Measurements from ENCODE around the gene GATM. TPM values are rescaled to one million over a fixed set of nuclear protein-coding genes. Genes with fewer than 3 reads are reported as not detected.

GATM gene
- total RNA-seq, 1 experiment from 2014 or later: 10.7 TPM

- Histone ChIP-seq H2BK5ac (ENCODE audit: insufficient read length, low read length) (no peak overlapping the region), H3K79me2 (ENCODE audit: insufficient read depth, low read length) (no peaks in the 10 kb centered on the region), H4K91ac (ENCODE audit: insufficient read length, low read depth, low read length) (no peak overlapping the region), H4K8ac (replicated peaks; ENCODE audit: insufficient read length, low read depth, low read length) (no peak overlapping the region), H3K4me2 (ENCODE audit: insufficient read depth, insufficient read length, low read length) (no peak overlapping the region), H3K23ac (ENCODE audit: insufficient read length, low read depth, low read length) (no peak overlapping the region), H3K4me1 (ENCODE audit: insufficient read depth, low read length) (no peaks in the 10 kb centered on the region), H2BK12ac (ENCODE audit: insufficient read length, low read depth, low read length) (no peak overlapping the region), H3K18ac (ENCODE audit: insufficient read length, low read depth, low read length) (no peak overlapping the region), H3K23me2 (ENCODE audit: insufficient read length, low read depth, low read length, poor library complexity, severe bottlenecking) (no peaks in the 10 kb centered on the region), H3K14ac (ENCODE audit: insufficient read depth, low read length) (no peak overlapping the region), H3K9me3 (ENCODE audit: control insufficient read depth, low read depth, low read length) (no peaks in the 10 kb centered on the region), H4K20me1 (ENCODE audit: control insufficient read depth, insufficient read depth, insufficient read length) (no peaks in the 10 kb centered on the region), H3K27ac (ENCODE audit: insufficient read length, low read depth, low read length) (no peak overlapping the region), H2BK15ac (ENCODE audit: low read depth, low read length) (no peak overlapping the region), H3K27me3 (ENCODE audit: insufficient read depth, low read length) (no peaks in the 10 kb centered on the region), H2BK120ac (ENCODE audit: low read depth, low read length, poor library complexity, severe bottlenecking) (no peak overlapping the region), H3K9ac (ENCODE audit: extremely low read depth, insufficient read length, low read length) (no peak overlapping the region), H3K79me1 (ENCODE audit: insufficient read depth, low read depth, low read length, poor library complexity, severe bottlenecking) (no peaks in the 10 kb centered on the region), H2BK20ac (ENCODE audit: low read depth, low read length, poor library complexity, severe bottlenecking) (no peak overlapping the region), H3K4ac (ENCODE audit: low read depth, low read length) (no peak overlapping the region), H2AFZ (ENCODE audit: low read length) (no peak overlapping the region), H3K56ac (ENCODE audit: insufficient read length, low read depth, low read length) (no peak overlapping the region), H4K5ac (ENCODE audit: insufficient read length, low read depth, low read length) (no peak overlapping the region), H2AK5ac (ENCODE audit: insufficient read length, low read length) (no peak overlapping the region), H3T11ph (ENCODE audit: low read length) (no peak overlapping the region)
- TF ChIP-seq CTCF (conservative IDR thresholded peaks at IDR 0.05): no peak
- Mint-ChIP-seq H3K36me3 (ENCODE audit: insufficient read depth in 1 of 3, low read depth in 3 of 3) (peaks cover 32 to 88% (median 84%) of the 10 kb centered on the region in 3 experiments; a peak in 6 of 7 replicates), H3K27me3 (ENCODE audit: low read depth) (no peaks in the 10 kb centered on the region), H3K4me1 (peaks cover 2 to 5% of the 10 kb centered on the region in 2 experiments; a peak in 2 of 4 replicates), H3K4me3 (no peak overlapping the region), H3K9me3 (no peaks in the 10 kb centered on the region), H3K27ac (no peak overlapping the region)
- no peak for DNase-seq
- no CpG with 5 or more reads among the region's 5 CpGs for WGBS (ENCODE audit: extremely low coverage, insufficient read length, low lambda C conversion rate)
These were observed 31.3 kb upstream of the GATM start for GRCh38 chr15:45409596-45409995.

All from H9 (cell line).